Adrenal gland (tissue), 12 donors: ENCODE data around the gene DNAH8. TPM values are rescaled to one million over a fixed set of nuclear protein-coding genes. Genes with fewer than 3 reads are reported as not detected.

ENCODE experiments used
- DNase-seq, 7 donors: peaks; one replicate each; pipeline ENCODE4 v3.0.0-alpha.2; 2019 to 2020
- H3K27ac ChIP-seq, 5 donors: fragments of 200-600 bp; sonication (generic) in 4 of 5; 1 replicate in 3 of 5; 2 replicates in 2 of 5; pipeline versions ENCODE4 v1.5.1 to v1.8.0; 2016 to 2020; ENCODE audit warnings: mild to moderate bottlenecking in 1 of 5
- H3K27me3 ChIP-seq: fragments of 200-600 bp; 2 replicates; pipeline ENCODE4 v1.8.0; 2021
- H3K36me3 ChIP-seq, 2 donors: fragments of 200-600 bp; replicated peaks in 1 of 2; 1 replicate in 1 of 2; 2 replicates in 1 of 2; pipeline versions ENCODE4 v1.5.1 to v1.8.0; 2018 to 2022
- H3K4me1 ChIP-seq, 2 donors: fragments of 200-600 bp; replicated peaks in 1 of 2; 1 replicate in 1 of 2; 2 replicates in 1 of 2; pipeline versions ENCODE4 v1.5.1 to v1.8.0; 2018 to 2021
- H3K4me3 ChIP-seq, 4 donors: fragments of 200-600 bp; sonication (generic) in 3 of 4; one replicate each; pipeline ENCODE4 v1.5.1; 2016 to 2018
- H3K9me3 ChIP-seq, 3 donors: fragments of 200-600 bp; sonication (generic) in 1 of 3; replicated peaks in 1 of 3; 1 replicate in 2 of 3; 2 replicates in 1 of 3; pipeline versions ENCODE4 v1.5.1 to v1.8.0; 2016 to 2021
- POLR2A ChIP-seq, 2 donors: fragments of 450-650 bp; IDR thresholded peaks; one replicate each; pipeline ENCODE4 v1.6.1; 2017; ENCODE audit warnings: antibody characterized with exemption in 2 of 2, mild to moderate bottlenecking in 2 of 2, moderate library complexity in 1 of 2
- WGBS, 4 donors: extraction: QIAGEN DNeasy Blood & Tissue Kit in 2 of 4; methylation state at CpG; one replicate each; pipeline versions ENCODE4 v1.1.5 to v1.1.7; 2013 to 2017; 5-methylcytosine and 5-hydroxymethylcytosine counted together
- intact Hi-C, 2 donors: fragments of 100-400 bp; cut with DNase I; formaldehyde crosslinking; loops; one replicate each; pipeline versions ENCODE4 v1.14.1 to v1.15.0; 2022 to 2023
- polyA plus RNA-seq, 3 donors: library from polyadenylated mRNA; stranded (reverse); fragments of 200-250 nt in 2 of 3; fragments of 350-450 nt in 1 of 3; fragmentation: Illumina TruSeq in 1 of 3; extraction: RNeasy Lipid Tissue Mini Kit (QIAGEN cat#74804) in 1 of 3; gene quantifications; one replicate each; pipeline ENCODE4 v1.2.3, GENCODE V29; 2013 to 2014
- total RNA-seq, 9 donors: library from RNA; depleted of rRNA in 4 of 9; stranded (reverse); fragments of >200 nt in 4 of 9; fragments of 120-200 nt in 1 of 9; fragmentation: NEBNext Ultra II Directional in 1 of 9; extraction: Animal tissue kit (Norgen Biotek cat#: 25700) in 1 of 9; gene quantifications; one replicate each; pipeline versions ENCODE4 v1.1.0 to v1.2.4, GENCODE V29; 2013 to 2023
- TF ChIP-seq, protein P1 (sequence below), 6 experiments: fragments of 450-650 bp in 4 of 6; fragments of 200-600 bp in 2 of 6; sonication (generic) in 1 of 6; IDR thresholded peaks; 1 replicate in 5 of 6; 2 replicates in 1 of 6; pipeline versions ENCODE4 v1.5.1 to v1.8.0; 2016 to 2021; ENCODE audit warnings: antibody characterized with exemption in 6 of 6, mild to moderate bottlenecking in 2 of 6, moderate library complexity in 1 of 6
- donor health status: healthy with polysubstance abuse.
- donor health status: Bipolar disorder and iron deficiency.
- donor health status: DM: yes; HTN: yes; CAD: no.
- donor health status: DM: no; HTN: no; CAD: no.
- donor health status: DM: no; HTN: no; CAD: no.
- donor health status: DM: yes; HTN: yes; CAD: no.

DNAH8 gene
- total and polyA plus RNA-seq, 12 donors: under 0.01 to 0.02 TPM; not detected in 10

DNA sequence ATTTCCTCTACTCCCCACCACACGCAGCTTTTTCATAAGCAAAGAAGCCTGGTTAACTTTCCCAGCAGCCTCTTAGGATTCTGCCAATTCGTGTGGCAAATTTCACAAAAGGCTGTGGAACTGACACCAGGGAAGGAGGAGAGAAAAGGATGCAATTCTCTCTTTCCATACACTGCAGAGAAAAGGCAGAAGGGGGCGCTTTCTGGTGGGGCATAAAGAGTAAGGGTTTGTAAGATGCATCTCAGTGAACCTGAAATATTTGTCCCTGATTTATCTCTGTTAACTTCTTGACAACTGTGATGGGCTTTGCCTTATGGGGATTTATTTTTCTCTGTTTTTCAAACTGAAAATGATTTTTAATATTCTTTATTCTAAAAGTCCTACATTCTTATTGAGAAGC is 288.0 kb downstream of the DNAH8 start:
- TF ChIP-seq, protein P1, sequence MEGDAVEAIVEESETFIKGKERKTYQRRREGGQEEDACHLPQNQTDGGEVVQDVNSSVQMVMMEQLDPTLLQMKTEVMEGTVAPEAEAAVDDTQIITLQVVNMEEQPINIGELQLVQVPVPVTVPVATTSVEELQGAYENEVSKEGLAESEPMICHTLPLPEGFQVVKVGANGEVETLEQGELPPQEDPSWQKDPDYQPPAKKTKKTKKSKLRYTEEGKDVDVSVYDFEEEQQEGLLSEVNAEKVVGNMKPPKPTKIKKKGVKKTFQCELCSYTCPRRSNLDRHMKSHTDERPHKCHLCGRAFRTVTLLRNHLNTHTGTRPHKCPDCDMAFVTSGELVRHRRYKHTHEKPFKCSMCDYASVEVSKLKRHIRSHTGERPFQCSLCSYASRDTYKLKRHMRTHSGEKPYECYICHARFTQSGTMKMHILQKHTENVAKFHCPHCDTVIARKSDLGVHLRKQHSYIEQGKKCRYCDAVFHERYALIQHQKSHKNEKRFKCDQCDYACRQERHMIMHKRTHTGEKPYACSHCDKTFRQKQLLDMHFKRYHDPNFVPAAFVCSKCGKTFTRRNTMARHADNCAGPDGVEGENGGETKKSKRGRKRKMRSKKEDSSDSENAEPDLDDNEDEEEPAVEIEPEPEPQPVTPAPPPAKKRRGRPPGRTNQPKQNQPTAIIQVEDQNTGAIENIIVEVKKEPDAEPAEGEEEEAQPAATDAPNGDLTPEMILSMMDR (IDR thresholded peaks at IDR 0.05): no peak
- TF ChIP-seq POLR2A (IDR thresholded peaks at IDR 0.05): no peak
- Histone ChIP-seq H3K4me1 (no peaks in the 10 kb centered on the region), H3K9me3 (no peaks in the 10 kb centered on the region), H3K4me3 (no peak overlapping the region), H3K27me3 (peaks cover 8% of the 10 kb centered on the region), H3K27ac (no peak overlapping the region), H3K36me3 (no peaks in the 10 kb centered on the region)
- no peak for DNase-seq
- intact Hi-C loops: no loop called here
- 0 to 9% (median 7%) methylated on average over 3 of the region's 3 CpGs for WGBS, 4 donors

DNA sequence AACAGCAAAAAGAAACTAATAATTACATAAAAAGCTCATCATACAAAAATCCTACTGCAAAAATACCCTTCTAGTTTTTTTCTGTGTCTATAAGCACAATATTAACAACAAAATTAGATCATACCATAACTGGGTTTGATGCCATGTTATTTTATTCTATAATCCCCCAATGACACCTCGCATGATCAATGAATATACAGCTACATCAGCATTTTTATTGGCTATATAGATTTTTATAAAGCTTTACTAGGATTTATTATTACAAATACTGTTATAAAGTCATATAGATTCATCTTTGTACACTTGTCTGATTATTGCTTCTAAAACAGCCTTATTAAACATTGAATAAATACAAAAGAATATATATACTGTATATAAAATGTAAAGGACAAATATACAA is 288.4 kb downstream of the DNAH8 start:
- 63 to 85% (median 78%) methylated on average over 1 of the region's 1 CpG for WGBS, 4 donors
- H3K4me3 ChIP-seq: no peak overlapping the region
- H3K36me3 ChIP-seq: no peaks in the 10 kb centered on the region
- no peak for TF ChIP-seq POLR2A (IDR thresholded peaks at IDR 0.05)
- no peak for DNase-seq
- no peaks in the 10 kb centered on the region for H3K9me3 ChIP-seq
- H3K27me3 ChIP-seq: peaks cover 12% of the 10 kb centered on the region
- H3K4me1 ChIP-seq: no peaks in the 10 kb centered on the region
- no peak overlapping the region for H3K27ac ChIP-seq
- intact Hi-C loops: no loop called here

DNA sequence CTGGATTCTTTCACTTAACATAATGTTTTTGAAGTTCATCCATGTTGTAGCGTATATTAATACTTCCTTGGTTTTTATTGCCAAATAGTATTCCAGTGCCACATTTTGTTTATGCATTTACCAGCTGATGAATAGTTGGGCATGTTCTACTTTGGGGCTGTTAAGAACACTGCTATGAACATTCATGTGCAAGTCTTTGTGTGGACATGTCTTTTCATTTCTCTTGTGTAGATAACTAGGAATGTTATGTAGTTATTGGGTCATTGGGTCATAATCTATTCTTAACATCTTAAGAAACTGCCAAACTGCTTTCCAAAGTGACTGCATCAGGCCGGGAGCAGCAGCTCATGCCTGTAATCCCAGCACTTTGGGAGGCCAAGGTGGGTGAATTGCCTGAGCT is 289.7 kb downstream of the DNAH8 start:
- Histone ChIP-seq H3K4me3 (no peak overlapping the region), H3K27ac (no peak overlapping the region), H3K4me1 (no peaks in the 10 kb centered on the region), H3K36me3 (no peaks in the 10 kb centered on the region), H3K27me3 (peaks cover 12% of the 10 kb centered on the region), H3K9me3 (no peaks in the 10 kb centered on the region)
- no peak for DNase-seq
- WGBS, 4 donors: 65 to 82% (median 74%) methylated on average over 2 of the region's 2 CpGs
- TF ChIP-seq, protein P1 (IDR thresholded peaks at IDR 0.05): no peak
- no peak for TF ChIP-seq POLR2A (IDR thresholded peaks at IDR 0.05)
- intact Hi-C loops: no loop called here

DNA sequence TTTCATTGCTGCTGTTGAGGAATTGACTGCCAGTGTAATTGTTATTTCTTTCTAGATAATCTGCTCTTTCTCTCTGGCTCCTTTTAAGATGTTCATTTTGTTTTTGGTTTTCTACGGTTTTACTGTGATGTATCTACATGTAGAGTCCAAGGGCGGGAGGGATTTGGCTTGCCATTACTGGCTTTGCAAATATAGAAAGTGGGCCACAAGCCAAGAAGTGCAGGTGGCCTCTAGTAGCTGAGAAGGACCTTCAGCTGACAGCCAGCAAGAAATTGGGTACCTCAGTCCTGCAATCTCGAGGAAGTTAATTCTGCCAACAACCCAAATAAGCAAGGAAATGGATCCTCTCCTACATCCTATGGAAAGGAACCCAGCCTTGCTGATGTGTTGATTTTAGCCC is 290.7 kb downstream of the DNAH8 start:
- Histone ChIP-seq H3K4me1 (no peaks in the 10 kb centered on the region), H3K4me3 (no peak overlapping the region), H3K27me3 (peaks cover 6% of the 10 kb centered on the region), H3K36me3 (no peaks in the 10 kb centered on the region), H3K27ac (no peak overlapping the region), H3K9me3 (no peaks in the 10 kb centered on the region)
- DNase-seq: no peak
- WGBS, 4 donors: 67 to 78% (median 68%) methylated on average over 3 of the region's 3 CpGs
- no peak for TF ChIP-seq POLR2A (IDR thresholded peaks at IDR 0.05)
- TF ChIP-seq, protein P1 (IDR thresholded peaks at IDR 0.05): no peak
- intact Hi-C loops: no loop called here

DNA sequence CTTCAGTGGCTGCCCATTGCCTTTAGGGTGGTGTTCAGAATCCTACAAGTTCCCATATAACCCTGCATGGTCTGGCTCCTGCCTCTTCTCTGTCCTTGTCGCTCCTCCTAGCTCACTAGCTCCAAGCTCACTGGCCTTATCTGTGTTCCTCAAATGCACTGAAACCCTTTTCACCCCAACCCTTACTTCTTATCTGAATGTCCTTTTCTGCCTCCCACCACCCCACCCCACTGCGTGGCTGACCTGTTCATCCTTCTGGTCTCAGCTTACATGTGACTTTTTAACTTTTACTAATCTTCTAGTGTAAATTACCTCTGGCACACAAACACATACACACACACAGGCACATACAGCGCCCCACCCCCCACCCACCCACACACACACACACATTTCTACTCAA is 292.5 kb downstream of the DNAH8 start:
- TF ChIP-seq, protein P1 (IDR thresholded peaks at IDR 0.05): no peak
- no peak for TF ChIP-seq POLR2A (IDR thresholded peaks at IDR 0.05)
- Histone ChIP-seq H3K9me3 (no peaks in the 10 kb centered on the region), H3K36me3 (no peaks in the 10 kb centered on the region), H3K27ac (no peak overlapping the region), H3K27me3 (peaks cover 6% of the 10 kb centered on the region), H3K4me1 (no peaks in the 10 kb centered on the region), H3K4me3 (no peak overlapping the region)
- DNase-seq: no peak
- WGBS, 4 donors: 70 to 85% (median 77%) methylated on average over 3 of the region's 3 CpGs
- intact Hi-C loops: no loop called here
